GDM1 (cell line): Measurements from ENCODE around the gene RAB4B.
"Not testable (repeated sequence)": the region's sequence is repeated elsewhere in the genome, so short reads cannot be mapped to it uniquely, and the experiment has no call there.

Experiments used
- DNase-seq: peaks from one replicate; lab custom pipeline; 2025; lab: John Stamatoyannopoulos, UW

RAB4B gene

DNA sequence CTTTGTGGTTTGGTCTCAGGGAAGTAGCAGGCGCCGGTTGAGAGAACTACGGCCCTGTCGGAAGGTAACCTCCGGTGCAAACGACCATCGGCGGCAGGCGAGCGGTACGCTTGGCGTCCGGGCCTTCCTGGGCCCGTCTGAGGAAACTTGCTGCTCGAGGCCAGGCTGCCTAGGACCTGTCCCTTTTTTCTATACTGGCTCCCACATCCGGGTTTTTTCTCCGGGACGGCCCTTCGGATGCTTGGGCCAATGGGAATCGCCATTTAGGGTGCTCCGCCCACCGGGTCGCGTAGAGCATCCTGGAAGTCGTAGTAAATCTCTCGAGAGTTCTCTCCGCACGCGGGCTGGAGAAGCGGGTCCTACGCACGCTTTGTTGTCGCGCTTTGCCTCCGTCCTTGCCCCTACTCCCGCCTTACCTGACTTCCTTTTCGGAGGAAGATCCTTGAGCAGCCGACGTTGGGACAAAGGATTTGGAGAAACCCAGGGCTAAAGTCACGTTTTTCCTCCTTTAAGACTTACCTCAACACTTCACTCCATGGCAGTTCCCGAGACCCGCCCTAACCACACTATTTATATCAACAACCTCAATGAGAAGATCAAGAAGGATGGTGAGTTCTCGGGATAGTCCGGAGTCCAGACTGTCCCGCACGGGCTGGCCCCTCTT is 27.0 kb upstream of the RAB4B start, which contains the start of gene SNRPA:
SNRPA (plus strand) TSS at position 330 of the 664 bp plus-strand sequence; CDS start at position 536, 206 bp downstream.
- peak; percentile 92 for DNase-seq

DNA sequence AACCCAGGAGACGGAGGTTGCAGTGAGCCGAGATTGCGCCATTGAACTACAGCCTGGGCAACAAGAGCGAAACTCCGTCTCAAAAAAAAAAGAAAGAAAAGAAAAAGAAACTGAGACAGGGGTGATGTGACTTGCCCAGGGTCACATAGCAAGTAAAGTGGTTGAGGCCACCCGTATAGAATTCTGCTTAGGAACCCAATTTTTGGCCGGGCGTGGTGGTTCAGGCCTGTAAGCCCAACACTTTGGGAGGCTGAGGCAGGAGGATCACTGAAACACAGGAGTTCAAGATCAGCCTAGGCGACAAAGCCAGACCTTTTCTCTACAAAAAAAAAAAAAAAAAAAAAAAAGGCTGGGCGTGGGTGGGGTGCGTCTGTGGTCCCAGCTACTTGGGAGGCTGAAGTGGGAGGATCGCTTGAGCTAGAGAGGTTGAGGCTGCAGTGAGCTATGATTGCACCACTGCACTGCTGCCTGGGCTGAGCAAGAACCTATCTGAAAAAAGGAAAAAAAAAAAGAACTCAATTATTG is 25.7 kb upstream of the RAB4B start:
- DNase-seq, result no peak

DNA sequence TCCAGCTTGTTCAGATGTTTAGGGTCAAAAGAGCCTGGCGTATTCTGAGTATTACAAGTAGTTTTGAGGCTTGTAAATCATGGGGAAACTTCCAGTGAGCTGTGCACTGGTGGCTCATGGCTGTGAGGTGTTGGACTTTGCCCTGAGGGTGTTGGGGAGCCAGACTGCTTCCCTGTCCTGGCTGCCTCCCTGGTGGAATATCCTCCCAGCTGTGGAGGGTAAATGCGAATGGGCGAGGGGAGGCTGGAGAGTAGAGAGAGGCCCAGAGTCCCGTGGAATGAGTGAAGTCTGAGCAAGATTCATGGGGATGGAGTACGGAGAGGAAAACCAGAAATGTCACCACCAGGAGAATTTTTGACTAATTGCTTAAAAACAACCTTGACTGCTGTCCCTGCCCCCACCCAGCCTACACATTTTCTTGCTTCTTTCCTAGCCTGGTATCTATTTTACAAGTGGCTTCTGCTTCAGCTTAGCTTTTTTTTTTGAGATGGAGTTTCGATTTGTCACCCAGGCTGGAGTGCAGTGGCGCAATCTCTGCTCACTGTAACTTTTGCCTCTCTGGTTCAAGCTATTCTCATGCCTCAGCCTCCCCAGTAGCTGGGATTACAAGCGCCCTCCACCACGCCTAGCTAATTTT is 23.3 kb upstream of the RAB4B start:
- no peak for DNase-seq

DNA sequence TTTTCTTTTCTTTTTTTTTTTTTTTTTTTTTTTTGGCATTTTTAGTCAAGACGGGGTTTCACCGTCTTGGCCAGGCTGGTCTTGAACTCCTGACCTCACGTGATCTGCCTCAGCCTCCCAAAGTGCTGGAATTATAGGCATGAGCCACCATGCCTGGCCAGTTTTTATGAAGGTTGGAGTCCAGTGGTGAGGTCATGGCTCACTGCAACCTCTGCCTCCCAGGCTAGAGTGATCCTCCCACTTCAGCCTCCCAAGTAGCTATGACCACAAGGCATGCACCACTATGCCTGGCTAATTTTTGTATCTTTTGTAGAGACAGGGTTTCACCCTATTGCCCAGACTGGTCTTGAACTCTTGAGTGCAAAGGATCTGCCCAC is 22.8 kb upstream of the RAB4B start:
- no peak for DNase-seq

DNA sequence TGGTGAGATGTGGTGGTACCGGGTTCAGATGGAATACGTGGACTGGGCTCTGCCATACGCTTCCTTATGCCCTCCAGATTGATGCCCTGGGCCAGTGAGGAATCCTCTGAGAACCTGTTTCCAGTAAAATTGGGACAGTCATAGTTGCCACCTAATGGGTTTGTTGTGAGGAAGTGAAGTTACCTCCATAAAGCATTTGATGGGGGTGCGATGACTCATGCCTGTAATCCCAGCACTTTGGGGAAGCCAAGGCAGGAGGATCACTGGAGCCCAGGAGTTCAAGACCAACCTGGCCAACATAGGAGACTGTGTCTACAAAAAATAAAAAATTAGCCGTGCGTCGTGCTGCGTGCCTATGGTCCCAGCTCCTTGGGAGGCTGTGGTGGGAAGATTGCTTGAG is 22.3 kb upstream of the RAB4B start:
- DNase-seq, result no peak

DNA sequence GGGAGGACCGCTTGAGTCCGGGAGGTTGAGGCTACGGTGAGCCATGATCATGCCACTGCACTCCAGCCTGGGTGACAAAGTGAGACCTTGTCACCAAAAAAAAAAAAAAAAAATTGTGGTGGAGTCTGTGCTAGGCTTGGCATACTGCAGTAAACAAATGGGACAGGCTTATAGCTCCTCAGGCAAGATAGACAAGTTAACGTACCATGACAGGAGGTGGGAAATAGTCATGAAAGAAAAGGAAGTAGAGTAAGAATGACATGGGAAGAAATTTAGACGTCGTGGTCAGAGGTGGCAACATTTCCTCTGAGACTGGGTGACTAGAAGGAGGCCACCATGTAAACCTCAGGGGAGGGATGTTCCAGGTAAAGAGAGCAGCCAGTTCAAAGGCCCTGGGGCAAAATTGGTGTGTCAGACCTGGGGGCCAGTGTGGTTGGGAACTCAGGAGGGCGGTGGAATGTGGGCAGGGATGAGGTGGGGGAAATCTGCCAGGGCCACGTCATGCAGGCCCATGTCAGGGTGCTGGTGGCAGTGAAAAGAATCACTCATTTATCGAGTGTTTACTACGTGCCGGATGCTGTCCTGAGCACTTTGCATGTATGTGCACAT is 21.4 kb upstream of the RAB4B start:
- no peak for DNase-seq

DNA sequence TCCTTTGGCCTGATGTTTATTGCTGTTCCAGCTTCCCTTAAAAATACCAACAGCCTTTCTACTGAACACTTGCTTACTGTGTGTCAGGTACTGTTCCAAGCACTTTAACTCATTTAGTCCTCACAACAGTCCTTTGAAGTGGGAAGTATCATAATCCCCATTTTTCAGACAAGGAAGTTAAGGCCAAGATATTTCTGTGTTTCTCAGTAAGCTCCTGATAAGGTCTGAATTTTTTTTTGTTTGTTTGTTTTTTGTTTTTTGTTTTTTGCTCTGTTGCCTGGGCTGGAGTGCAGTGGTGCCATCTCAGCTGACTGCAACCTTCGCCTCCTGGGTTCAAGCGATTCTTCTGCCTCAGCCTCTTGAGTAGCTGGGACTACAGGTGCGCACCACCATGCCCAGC is 19.6 kb upstream of the RAB4B start:
- no peak for DNase-seq

DNA sequence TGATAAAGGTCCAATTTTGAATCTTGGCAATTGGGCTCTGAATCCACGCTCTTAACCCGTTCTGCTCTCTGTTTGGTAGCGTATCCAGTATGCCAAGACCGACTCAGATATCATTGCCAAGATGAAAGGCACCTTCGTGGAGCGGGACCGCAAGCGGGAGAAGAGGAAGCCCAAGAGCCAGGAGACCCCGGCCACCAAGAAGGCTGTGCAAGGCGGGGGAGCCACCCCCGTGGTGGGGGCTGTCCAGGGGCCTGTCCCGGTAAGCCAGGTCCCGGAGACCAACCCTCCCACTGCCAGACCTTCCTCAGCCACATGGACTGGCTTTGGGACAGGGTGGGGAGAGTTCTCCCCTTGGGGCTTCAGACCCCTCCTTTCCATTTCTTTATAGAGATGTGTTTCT is 18.7 kb upstream of the RAB4B start:
- DNase-seq, result no peak

DNA sequence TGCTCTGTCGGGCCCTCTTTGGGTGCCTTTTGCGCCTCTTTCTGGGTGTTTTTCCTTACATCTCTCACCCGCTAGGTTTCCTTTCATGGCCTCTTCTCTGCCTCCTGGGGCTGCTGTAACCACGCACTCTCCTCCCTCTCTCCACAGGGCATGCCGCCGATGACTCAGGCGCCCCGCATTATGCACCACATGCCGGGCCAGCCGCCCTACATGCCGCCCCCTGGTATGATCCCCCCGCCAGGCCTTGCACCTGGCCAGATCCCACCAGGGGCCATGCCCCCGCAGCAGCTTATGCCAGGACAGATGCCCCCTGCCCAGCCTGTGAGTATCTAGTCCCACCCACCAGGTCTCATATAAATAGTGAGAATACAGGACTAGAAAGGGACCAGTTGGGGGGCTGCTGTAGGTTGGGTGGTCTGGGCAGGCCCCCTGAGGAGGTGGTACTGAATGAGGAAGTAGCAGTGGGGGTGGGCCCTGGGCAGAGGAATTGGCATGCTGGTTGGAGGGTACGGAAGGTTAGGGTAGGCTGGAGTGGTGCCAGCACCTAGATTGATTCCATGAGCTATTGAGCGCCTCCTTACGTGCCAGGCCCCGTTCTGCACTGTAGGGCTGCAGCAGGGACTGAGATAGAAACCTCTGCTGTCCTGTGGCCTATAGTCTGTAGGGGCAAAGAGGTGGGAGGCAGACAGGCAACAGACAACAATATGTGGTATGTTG is 15.1 kb upstream of the RAB4B start:
- DNase-seq, result no peak

DNA sequence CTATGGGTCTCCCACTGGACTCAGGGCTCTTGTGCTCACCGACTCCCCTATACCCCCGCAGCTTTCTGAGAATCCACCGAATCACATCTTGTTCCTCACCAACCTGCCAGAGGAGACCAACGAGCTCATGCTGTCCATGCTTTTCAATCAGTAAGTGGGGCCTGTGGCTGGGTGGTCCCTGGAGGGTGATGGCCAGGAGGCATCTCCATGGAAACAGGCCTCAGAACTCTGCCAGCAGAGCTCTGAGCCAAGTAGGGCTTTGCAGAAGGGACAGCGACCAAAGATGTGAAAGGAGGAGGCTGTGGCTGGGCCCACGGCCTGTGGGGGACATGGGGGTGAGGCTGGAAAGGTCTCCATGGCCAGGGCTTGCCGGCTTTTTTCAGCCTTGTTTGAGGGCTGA is 14.5 kb upstream of the RAB4B start:
- DNase-seq, result no peak

DNA sequence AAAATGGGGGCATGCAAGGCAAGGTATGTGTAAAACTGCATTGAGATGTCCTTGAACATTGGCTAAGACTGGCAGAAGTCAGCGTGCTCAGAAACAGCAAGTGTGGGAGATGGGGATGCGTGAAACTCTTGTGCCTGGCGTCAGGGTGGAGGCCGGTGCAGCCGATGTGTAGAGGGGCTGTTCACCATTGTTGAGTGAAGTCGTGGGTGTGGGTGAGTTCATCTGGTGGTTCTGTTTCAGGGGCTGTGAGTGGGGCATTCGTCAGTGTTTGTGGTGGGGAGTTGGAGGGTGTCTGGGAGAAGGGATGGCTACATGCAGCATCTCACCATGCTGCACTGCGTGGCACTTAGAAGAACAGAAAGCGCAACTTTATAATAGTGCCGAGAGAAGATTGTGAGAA is 14.1 kb upstream of the RAB4B start:
- no peak for DNase-seq

DNA sequence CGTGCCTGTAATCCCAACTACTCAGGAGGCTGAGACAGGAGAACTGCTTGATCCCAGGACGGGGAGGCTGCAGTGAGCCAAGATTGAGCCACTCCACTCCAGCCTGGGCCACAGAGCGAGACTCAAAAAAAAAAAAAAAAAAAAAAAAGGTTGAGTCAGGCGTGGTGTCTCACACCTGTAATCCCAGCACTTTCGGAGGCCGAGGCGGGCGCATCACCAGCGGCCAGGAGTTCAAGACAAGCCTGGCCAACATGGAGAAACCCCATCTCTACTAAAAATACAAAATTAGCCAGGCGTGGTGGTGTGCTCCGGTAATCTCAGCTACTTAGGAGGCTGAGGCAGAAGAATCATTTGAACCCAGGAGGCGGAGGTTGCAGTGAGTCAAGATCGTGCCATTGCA is 11.7 kb upstream of the RAB4B start:
- not testable (repeated sequence) for DNase-seq

DNA sequence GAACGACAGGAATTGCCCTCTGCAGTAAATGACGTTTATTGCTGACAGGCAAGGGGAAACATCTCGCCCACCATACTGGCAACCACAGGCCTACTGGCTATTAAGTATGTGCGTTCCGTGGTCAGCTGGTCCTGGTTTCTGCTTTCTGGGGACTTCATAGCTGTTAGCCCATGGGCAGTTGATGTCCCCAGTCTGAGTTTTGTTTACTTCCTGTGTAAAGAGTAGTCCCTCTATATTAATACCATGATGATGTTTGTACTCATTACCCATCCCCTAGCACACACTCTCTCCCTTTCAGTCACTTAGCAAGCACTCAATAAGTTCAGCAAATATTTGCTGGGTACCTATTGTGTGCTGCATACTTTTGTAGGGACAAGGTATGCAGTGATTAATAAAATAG is 9.2 kb upstream of the RAB4B start:
- no peak for DNase-seq

DNA sequence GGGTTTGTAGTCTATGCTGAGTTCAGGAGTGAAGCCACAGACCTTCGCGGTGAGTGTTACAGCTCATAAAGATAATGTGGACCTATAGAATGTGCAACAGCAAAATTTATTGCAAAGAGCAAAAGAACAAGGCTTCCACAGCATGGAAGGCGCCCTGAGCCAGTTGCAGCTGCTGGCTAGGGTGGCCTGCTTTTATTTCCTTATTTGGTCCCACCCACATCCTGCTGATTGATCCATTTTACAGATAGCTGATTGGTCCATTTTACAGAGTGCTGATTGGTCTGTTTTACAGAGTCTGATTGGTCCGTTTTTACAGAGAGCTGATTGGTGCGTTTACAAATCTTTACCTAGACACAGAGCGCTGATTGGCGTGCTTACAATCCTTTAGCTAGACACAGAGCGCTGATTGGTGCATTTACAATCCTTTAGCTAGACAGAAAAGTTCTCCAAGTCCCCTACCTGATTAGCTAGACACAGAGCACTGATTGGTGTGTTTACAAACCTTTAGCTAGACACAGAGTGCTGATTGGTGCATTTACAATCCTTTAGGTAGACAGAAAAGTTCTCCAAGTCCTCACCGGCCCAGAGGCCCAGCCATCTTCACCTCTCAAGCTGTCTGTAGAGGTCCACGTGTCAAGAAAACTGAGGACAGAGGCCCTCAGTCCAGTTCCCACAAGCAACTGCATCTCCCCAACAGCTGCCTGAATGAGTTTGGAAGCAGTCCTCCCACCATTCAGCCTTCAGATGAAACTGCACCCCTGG is 6.8 kb upstream of the RAB4B start:
- not testable (repeated sequence) for DNase-seq

DNA sequence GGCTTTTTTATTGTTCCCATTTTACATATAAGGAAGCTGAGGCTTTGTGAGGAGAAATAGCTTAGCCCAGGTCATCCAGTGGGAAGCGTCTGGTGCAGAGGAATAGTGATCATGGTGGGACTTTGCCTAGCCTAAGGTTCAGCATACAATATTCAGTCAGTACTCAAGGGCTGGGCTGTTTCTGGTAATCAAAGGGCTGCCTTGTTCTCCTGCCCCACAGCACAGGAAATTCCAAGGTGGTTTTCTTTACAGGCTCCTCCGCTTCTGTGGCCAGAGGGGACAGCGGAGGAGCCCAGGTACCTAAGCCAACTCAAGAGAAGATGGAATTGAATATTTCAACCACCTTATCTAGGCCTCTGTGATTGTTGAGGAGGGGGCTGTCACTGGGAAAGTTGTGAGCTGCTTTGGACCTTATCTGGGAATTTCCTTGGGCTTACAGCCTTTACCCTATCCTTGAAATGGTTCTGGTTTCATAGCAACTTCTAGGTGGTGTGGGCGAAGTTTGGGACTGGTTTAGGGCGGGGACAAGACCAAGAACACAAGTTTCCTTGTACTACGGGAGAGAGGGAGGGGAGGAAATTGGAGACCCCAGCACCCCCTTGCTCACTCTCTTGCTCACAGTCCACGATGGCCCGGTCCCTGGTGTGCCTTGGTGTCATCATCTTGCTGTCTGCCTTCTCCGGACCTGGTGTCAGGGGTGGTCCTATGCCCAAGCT is 3.0 kb upstream of the RAB4B start, which contains the start of gene MIA:
MIA (plus strand) TSS at position 606 of the 716 bp plus-strand sequence; CDS start at position 628, 22 bp downstream.
- no peak for DNase-seq

DNA sequence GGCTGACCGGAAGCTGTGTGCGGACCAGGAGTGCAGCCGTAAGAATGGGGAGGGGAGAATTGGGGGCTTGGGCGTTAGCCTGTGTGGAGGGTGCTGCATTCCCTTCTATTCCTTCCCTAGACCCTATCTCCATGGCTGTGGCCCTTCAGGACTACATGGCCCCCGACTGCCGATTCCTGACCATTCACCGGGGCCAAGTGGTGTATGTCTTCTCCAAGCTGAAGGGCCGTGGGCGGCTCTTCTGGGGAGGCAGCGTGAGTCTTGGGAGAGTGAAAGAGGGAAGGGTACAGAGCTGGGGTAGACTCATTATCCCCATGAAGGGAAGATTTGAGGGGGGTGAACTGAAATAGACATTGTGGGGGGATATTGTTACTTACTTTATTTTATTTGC is 2.4 kb upstream of the RAB4B start:
- no peak for DNase-seq

DNA sequence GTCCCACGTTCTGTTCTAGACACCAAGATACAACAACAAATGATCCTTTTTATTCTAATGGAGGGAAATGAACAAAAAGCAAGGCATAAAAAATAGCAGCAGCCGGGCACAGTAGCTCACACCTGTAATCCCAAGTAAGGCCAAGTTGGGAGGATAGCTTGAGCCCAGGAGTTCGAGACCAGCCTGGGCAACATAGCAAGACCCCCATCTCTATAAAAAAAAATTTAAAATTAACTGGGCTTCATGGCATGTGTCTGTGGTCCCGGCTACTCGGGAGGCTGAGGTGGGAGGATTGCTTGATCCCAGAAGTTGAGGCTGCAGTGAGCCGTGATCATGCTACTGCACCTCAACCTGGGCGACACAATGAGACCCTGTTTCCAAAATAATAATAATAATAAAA is 1.7 kb upstream of the RAB4B start:
- DNase-seq, result no peak

DNA sequence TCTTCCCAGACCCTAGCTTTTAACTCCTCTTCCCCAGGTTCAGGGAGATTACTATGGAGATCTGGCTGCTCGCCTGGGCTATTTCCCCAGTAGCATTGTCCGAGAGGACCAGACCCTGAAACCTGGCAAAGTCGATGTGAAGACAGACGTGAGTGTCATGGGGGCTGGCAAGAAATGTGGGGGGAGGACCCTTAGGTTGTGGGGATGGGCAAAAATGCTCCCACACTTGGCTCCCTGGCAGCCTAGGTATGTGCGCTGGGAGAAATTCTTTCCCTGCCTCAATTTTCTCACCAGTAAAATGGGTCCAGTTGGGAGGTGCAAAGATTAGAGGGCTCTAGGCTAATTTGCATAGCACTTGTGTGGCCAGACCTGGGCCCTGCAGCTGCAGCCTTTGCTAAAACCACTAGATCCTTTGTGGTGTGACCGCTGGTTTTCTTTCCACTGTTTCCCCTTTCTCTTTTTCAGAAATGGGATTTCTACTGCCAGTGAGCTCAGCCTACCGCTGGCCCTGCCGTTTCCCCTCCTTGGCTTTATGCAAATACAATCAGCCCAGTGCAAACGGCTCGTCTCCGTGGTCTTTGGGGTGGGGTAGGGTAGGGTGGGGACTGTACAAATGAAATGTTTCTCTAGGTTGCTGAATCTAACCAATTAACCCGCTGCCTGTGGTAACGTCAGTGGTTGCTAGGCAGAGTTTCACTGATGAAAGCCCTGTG is 959 bp upstream of the RAB4B start:
- peak; percentile 96 for DNase-seq

DNA sequence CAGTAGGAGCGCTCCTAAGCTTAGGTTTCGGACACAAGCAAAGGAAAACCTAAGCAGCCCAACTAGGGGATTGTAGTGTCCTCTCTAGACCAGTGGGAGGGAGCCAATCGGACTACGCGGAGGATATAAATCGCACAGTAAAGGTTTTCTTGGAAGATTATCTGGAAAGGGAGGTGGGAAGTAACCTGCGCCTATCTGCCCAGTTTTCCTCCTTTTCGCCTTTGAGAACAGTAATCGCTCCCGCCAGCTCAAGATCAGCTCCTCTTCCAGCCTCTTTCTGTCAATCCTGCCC is 456 bp upstream of the RAB4B start:
- no peak for DNase-seq

DNA sequence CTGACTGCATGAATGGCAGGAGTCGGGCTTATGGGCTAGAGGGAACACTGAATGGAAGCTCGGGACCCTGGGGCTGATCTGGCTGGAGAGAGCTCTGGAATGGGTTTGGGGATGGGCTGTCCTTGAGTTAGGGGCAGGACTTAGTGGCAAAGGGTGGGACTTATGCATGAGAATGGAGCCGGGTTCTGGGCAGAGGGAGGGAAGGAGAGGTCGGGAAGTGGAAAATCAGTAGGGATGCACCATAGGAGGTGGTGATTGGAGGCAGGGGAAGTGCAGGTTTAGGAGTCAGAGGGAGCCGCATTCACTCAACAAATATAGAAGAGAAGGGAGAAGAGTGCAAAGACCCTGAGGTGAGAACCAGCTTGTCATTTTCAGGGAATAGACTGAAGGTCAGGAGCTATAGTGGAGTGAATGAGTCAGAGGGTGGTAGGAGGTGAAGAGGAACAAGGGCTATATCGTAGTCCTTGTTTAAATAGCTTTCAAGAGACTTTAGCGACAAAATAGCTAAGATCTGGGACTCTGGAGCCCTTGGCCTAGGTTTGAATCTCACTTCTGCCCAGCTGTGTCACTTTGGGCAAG is 748 bp downstream of the RAB4B start:
- DNase-seq, result no peak
